Mucosa of stomach (tissue), 1 donor: ENCODE measurements around the gene KRTAP20-2.

Experiments used
- H3K27me3 ChIP-seq: one replicate; pipeline ENCODE4 v1.7.0; 2013; ENCODE audit warnings: mild to moderate bottlenecking, low read length; ENCODE audit not compliant: control insufficient read depth, insufficient read depth
- H3K36me3 ChIP-seq: one replicate; pipeline ENCODE4 v1.7.0; 2013; ENCODE audit warnings: low read length; ENCODE audit not compliant: control insufficient read depth, insufficient read depth
- H3K4me1 ChIP-seq: one replicate; pipeline ENCODE4 v1.7.0; 2013; ENCODE audit warnings: mild to moderate bottlenecking, low read length; ENCODE audit not compliant: control insufficient read depth, insufficient read depth
- H3K4me3 ChIP-seq: one replicate; pipeline ENCODE4 v1.7.0; 2013; ENCODE audit warnings: low read length
- H3K9ac ChIP-seq: one replicate; pipeline ENCODE4 v1.7.0; 2013; ENCODE audit warnings: mild to moderate bottlenecking, low read length, moderate library complexity
- H3K9me3 ChIP-seq: one replicate; pipeline ENCODE4 v1.7.0; 2013; ENCODE audit warnings: mild to moderate bottlenecking, low read length, moderate library complexity; ENCODE audit not compliant: control insufficient read depth
- donor health status: Pancreatic carcinoma.

The KRTAP20-2 gene

GRCh38 chr21:30623362-30623761, 11.6 kb upstream of the KRTAP20-2 start:
- H3K36me3 ChIP-seq = no peaks in the 10 kb centered on the region
- no peak overlapping the region for H3K4me3 ChIP-seq
- H3K9ac ChIP-seq = no peak overlapping the region
- H3K27me3 ChIP-seq = no peaks in the 10 kb centered on the region
- H3K9me3 ChIP-seq = no peaks in the 10 kb centered on the region
- no peaks in the 10 kb centered on the region for H3K4me1 ChIP-seq

DNA sequence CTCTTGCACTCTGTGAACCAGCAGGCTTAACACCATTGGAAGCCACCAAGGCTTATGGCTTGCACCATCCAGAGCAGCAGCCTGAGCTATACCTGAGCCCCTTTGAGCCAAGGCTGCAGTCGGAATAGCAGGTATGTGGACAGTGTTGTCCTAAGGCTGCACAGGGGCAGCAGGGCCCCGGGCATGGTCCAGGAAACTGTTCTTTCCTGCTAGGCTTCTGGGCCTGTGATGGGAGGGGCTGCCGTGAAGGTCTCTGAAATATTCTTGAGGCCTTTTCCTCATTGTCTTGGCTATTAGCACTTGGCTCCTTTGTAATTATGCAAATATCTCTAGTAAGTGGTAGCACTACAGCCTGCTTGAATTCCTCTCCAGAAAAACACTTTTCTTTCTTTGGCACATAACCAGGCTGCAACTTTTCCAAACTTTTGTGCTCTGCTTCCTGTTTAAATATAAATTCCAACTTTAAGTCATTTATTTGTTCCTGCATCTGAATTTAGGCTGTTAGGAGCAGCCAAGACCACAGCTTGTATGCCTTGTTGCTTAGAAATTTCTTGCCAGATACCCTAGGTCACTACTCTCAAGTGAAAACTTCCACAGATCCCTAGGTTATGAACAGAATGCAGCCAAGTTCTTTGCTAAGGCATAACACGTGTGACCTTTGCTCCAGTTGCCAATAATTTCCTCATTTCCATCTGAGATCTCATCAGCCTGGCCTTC, 9.4 kb upstream of the KRTAP20-2 start:
- H3K4me1 ChIP-seq = no peaks in the 10 kb centered on the region
- no peaks in the 10 kb centered on the region for H3K27me3 ChIP-seq
- H3K9ac ChIP-seq = no peak overlapping the region
- no peaks in the 10 kb centered on the region for H3K36me3 ChIP-seq
- H3K4me3 ChIP-seq = no peak overlapping the region
- H3K9me3 ChIP-seq = no peaks in the 10 kb centered on the region

DNA sequence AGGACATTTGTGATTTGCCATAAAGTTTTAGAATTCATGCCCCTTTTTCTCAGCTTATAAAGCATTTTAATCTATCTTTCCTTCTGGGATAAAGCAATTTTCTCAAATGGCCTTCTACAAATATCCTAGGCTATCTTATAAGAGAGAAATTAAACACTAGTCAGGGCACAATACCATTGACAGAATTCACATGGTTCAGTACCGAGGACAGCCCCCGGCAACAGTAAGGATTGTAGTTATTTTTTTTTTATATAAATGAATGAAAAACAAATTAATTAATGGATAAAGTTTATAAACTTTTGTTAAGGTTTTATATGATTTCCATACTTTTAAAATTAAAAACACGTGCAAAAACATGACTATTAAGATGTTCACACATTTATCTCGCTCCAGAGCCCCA, 6.9 kb upstream of the KRTAP20-2 start:
- H3K4me1 ChIP-seq = no peaks in the 10 kb centered on the region
- H3K36me3 ChIP-seq = no peaks in the 10 kb centered on the region
- no peak overlapping the region for H3K9ac ChIP-seq
- H3K27me3 ChIP-seq = no peaks in the 10 kb centered on the region
- no peaks in the 10 kb centered on the region for H3K9me3 ChIP-seq
- H3K4me3 ChIP-seq = no peak overlapping the region

- Histone ChIP-seq H3K36me3 (no peaks in the 10 kb centered on the region), H3K4me3 (no peak overlapping the region), H3K9me3 (no peaks in the 10 kb centered on the region)
These were observed 5.8 kb upstream of the KRTAP20-2 start for GRCh38 chr21:30629200-30629599.

DNA sequence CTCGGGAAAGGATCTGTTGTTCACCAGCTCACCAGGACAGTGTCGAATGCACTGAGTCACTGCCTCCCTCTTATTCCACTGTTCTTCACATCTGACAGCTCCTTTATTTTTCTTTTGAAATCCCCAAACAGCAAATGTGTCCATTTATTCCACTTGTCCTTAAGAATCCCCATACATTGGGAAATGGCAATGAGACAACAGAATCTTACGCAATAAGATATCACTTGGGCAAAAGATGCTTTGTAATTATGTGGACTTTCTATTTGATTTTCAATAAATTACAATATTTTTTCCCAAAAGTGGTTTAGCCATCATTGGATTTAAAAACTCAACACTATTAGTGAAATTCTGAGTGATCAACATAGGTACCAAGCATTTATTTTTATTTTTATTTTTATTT, 3.7 kb downstream of the KRTAP20-2 start:
- no peaks in the 10 kb centered on the region for H3K4me1 ChIP-seq
- H3K27me3 ChIP-seq = no peaks in the 10 kb centered on the region
- no peaks in the 10 kb centered on the region for H3K9me3 ChIP-seq
- no peak overlapping the region for H3K9ac ChIP-seq
- H3K4me3 ChIP-seq = no peak overlapping the region
- no peaks in the 10 kb centered on the region for H3K36me3 ChIP-seq

More at GRCh38 chr21:30629200-30629599, 5.8 kb upstream of the KRTAP20-2 start:
- Histone ChIP-seq H3K27me3 (no peaks in the 10 kb centered on the region), H3K9ac (no peak overlapping the region), H3K4me1 (no peaks in the 10 kb centered on the region)

GRCh38 chr21:30642564-30642963, 7.6 kb downstream of the KRTAP20-2 start, which contains the start of gene KRTAP20-3:
Gene KRTAP20-3, plus strand, starts transcription at chr21:30642864.
- H3K36me3 ChIP-seq = no peaks in the 10 kb centered on the region
- H3K9ac ChIP-seq = no peak within 1 kb of the TSS
- H3K27me3 ChIP-seq = no peaks in the 10 kb centered on the region
- H3K9me3 ChIP-seq = no peaks in the 10 kb centered on the region
- no peaks in the 10 kb centered on the region for H3K4me1 ChIP-seq
- no peak within 1 kb of the TSS for H3K4me3 ChIP-seq

GRCh38 chr21:30646904-30647414, 12.0 kb downstream of the KRTAP20-2 start:
- Histone ChIP-seq H3K4me3 (no peak overlapping the region), H3K27me3 (no peaks in the 10 kb centered on the region), H3K9me3 (no peaks in the 10 kb centered on the region), H3K9ac (no peak overlapping the region), H3K36me3 (no peaks in the 10 kb centered on the region), H3K4me1 (no peaks in the 10 kb centered on the region)

DNA sequence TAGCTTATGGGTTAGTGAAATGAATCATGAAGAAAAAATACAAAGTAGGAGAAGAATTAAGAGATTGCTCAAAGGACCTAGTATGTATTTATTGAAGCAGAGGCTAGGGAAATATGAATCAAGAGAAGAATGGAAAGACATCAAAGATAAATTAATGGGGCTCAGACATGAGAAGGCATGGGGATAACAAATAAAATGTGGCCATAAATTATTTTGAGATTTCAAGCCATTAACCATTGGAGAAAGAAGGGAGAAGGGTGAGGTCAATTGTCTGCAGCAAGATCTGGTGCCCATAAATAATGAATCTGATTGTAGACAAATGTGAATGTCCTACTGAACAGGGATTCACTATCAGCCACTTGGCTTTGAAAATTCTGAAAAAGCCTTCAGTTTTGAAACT, 17.9 kb downstream of the KRTAP20-2 start:
- Histone ChIP-seq H3K9me3 (no peaks in the 10 kb centered on the region), H3K27me3 (no peaks in the 10 kb centered on the region), H3K36me3 (no peaks in the 10 kb centered on the region), H3K4me3 (no peak overlapping the region), H3K9ac (no peak overlapping the region), H3K4me1 (no peaks in the 10 kb centered on the region)

DNA sequence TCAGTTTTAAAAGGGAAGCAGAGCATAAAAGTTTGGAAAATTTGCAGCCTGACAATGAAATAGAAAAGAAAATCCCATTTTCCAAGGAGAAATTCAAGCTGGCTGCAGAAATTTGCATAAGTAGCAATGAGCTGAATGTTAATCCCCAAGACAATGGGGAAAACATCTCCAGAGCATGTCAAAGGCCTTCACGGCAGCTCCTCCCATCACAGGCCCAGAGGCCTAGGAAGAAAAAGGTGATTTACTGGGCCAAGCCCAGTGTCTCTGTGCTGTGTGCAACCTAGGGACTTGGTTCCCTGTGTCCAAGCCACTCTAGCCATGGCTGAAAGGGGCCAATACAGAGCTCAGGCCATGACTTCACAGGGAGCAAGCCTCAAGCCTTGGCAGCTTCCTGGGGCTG, 33.8 kb downstream of the KRTAP20-2 start:
- Histone ChIP-seq H3K4me1 (no peaks in the 10 kb centered on the region), H3K27me3 (no peaks in the 10 kb centered on the region), H3K9ac (no peak overlapping the region), H3K36me3 (no peaks in the 10 kb centered on the region), H3K4me3 (no peak overlapping the region), H3K9me3 (no peaks in the 10 kb centered on the region)

GRCh38 chr21:30672985-30673650, 38.1 kb downstream of the KRTAP20-2 start:
- H3K36me3 ChIP-seq = no peaks in the 10 kb centered on the region
- no peak overlapping the region for H3K9ac ChIP-seq
- no peak overlapping the region for H3K4me3 ChIP-seq
- no peaks in the 10 kb centered on the region for H3K27me3 ChIP-seq
- H3K4me1 ChIP-seq = no peaks in the 10 kb centered on the region
- no peaks in the 10 kb centered on the region for H3K9me3 ChIP-seq

DNA sequence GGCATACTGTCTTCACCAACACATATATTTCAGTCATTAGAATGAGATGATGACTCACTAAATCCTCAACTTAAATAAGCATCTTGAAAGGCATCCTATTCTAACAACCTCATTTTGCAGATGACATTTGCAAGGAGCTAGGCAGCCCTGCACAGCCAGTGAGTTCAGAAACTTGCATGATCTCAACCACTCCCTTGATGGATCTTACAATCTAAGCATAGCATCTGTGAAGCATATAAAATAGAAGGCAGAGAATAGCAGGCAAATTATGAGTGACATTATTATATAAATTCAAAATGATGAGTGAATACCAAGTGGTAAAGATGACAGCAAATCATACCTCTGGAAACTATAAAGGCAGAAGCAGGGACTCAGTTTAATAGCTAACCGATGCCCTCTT, 39.3 kb downstream of the KRTAP20-2 start:
- Histone ChIP-seq H3K9ac (no peak overlapping the region), H3K27me3 (no peaks in the 10 kb centered on the region), H3K36me3 (no peaks in the 10 kb centered on the region), H3K9me3 (no peaks in the 10 kb centered on the region), H3K4me3 (no peak overlapping the region), H3K4me1 (no peaks in the 10 kb centered on the region)

DNA sequence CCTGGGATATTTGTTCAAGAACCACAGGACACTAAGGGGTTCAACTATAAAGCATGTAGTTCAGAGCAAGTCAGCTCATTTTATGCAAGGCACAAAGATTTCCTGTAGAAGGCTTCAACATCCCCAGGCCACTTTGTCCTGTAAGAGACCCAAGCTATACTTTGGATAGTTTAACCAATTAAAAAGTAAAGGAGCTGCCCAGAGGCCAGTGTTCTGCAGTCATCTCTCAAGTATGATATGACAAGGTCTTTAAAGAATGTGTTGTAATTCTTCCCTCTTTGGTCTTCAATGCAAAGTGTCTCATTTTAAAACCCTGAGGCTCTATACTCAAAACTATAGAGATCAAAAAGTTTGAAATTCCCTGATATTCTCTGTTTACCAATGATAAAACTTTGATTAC, 41.7 kb downstream of the KRTAP20-2 start:
- Histone ChIP-seq H3K36me3 (no peaks in the 10 kb centered on the region), H3K9me3 (no peaks in the 10 kb centered on the region), H3K4me3 (no peak overlapping the region), H3K27me3 (no peaks in the 10 kb centered on the region), H3K4me1 (no peaks in the 10 kb centered on the region), H3K9ac (no peak overlapping the region)
